WTC11 (cell line): ENCODE measurements around the gene SENP1. TPM values are rescaled to one million over a fixed set of nuclear protein-coding genes. Genes with fewer than 3 reads are reported as not detected.

Experiments used
- ATAC-seq: fragments of 200-7000 bp; cut with Tn5 transposase; 2 replicates; pipeline ENCODE4 v1.10.0; 2021; ENCODE audit warnings: mild to moderate bottlenecking, moderate library complexity
- CTCF ChIA-PET: fragments of 300-600 bp; sonication (Branson Sonifier 250); formaldehyde crosslinking; loops from one replicate; lab custom pipeline; 2021; ENCODE audit warnings: antibody characterized with exemption; lab: Charles Lee
- POLR2A ChIA-PET: fragments of 350-600 bp; sonication (Branson Sonifier 250); formaldehyde crosslinking; loops from one replicate; lab custom pipeline; 2021; ENCODE audit warnings: antibody characterized with exemption; lab: Charles Lee
- DNase-seq: peaks from one replicate; pipeline ENCODE4 v3.0.0; 2021; ENCODE audit warnings: low spot score
- H3K27ac Mint-ChIP-seq: 2 replicates; pipeline ENCODE4 v1.8.0; 2021; ENCODE audit warnings: mixed read lengths
- H3K27me3 Mint-ChIP-seq: 2 replicates; pipeline ENCODE4 v1.8.0; 2021; ENCODE audit warnings: low read depth, mild to moderate bottlenecking, moderate library complexity, mixed read lengths
- H3K36me3 Mint-ChIP-seq: 2 replicates; pipeline ENCODE4 v1.8.0; 2021; ENCODE audit warnings: mixed read lengths
- H3K4me1 Mint-ChIP-seq: 2 replicates; pipeline ENCODE4 v1.8.0; 2022; ENCODE audit warnings: mixed read lengths
- H3K4me3 Mint-ChIP-seq: 2 replicates; pipeline ENCODE4 v1.8.0; 2021; ENCODE audit warnings: mild to moderate bottlenecking, moderate library complexity, mixed read lengths
- H3K9me3 Mint-ChIP-seq: 2 replicates; pipeline ENCODE4 v1.8.0; 2021; ENCODE audit warnings: mixed read lengths
- ATF1 ChIP-seq: sonication (generic); formaldehyde crosslinking; IDR thresholded peaks from 2 replicates; pipeline ENCODE4 v1.8.1; 2023; ENCODE audit warnings: mild to moderate bottlenecking, moderate library complexity, missing genetic modification reagents
- CREM ChIP-seq: sonication (generic); formaldehyde crosslinking; IDR thresholded peaks from 2 replicates; pipeline ENCODE4 v1.8.1; 2022; ENCODE audit warnings: mild to moderate bottlenecking, missing genetic modification reagents, moderate library complexity
- E2F5 ChIP-seq: sonication (generic); formaldehyde crosslinking; IDR thresholded peaks from 2 replicates; pipeline ENCODE4 v1.8.1; 2022; ENCODE audit warnings: mild to moderate bottlenecking, moderate library complexity, missing genetic modification reagents
- GTF2I ChIP-seq: fragments of 250-450 bp; sonication (Bioruptor Pico); conservative IDR thresholded peaks from 2 replicates; pipeline ENCODE4 v1.4.0; 2021; ENCODE audit warnings: mild to moderate bottlenecking
- IRF2 ChIP-seq: sonication (generic); formaldehyde crosslinking; IDR thresholded peaks from 2 replicates; pipeline ENCODE4 v1.8.0; 2022; ENCODE audit warnings: low read depth, missing genetic modification reagents, borderline replicate concordance
- JUN ChIP-seq: sonication (generic); formaldehyde crosslinking; IDR thresholded peaks from 2 replicates; pipeline ENCODE4 v1.8.0; 2023; ENCODE audit warnings: mild to moderate bottlenecking, missing genetic modification reagents
- KAT7 ChIP-seq: sonication (generic); formaldehyde crosslinking; IDR thresholded peaks from 2 replicates; pipeline ENCODE4 v1.8.1; 2023; ENCODE audit warnings: missing genetic modification reagents, mild to moderate bottlenecking, borderline replicate concordance
- MAX ChIP-seq: sonication (generic); formaldehyde crosslinking; IDR thresholded peaks from 2 replicates; pipeline ENCODE4 v1.8.0; 2022; ENCODE audit warnings: mild to moderate bottlenecking, missing genetic modification reagents
- MXD4 ChIP-seq: fragments of 250-450 bp; sonication (Bioruptor Pico); IDR thresholded peaks from 2 replicates; pipeline ENCODE4 v1.8.0; 2021; ENCODE audit warnings: mild to moderate bottlenecking, moderate library complexity, borderline replicate concordance
- MYBL2 ChIP-seq: sonication (generic); formaldehyde crosslinking; IDR thresholded peaks from 2 replicates; pipeline ENCODE4 v1.8.1; 2023; ENCODE audit warnings: mild to moderate bottlenecking, moderate library complexity, missing genetic modification reagents
- NFE2L1 ChIP-seq: sonication (generic); formaldehyde crosslinking; IDR thresholded peaks from 2 replicates; pipeline ENCODE4 v1.8.1; 2023; ENCODE audit warnings: missing genetic modification reagents
- NR1H2 ChIP-seq: sonication (generic); formaldehyde crosslinking; IDR thresholded peaks from 2 replicates; pipeline ENCODE4 v1.9.0; 2021; ENCODE audit warnings: mild to moderate bottlenecking, moderate library complexity, missing genetic modification reagents
- SMAD3 ChIP-seq: sonication (generic); formaldehyde crosslinking; IDR thresholded peaks from 2 replicates; pipeline ENCODE4 v1.8.0; 2022; ENCODE audit warnings: missing genetic modification reagents, mild to moderate bottlenecking, borderline replicate concordance
- SOX15 ChIP-seq: fragments of 250-450 bp; sonication (Bioruptor Pico); IDR thresholded peaks from 2 replicates; pipeline ENCODE4 v1.9.0; 2021; ENCODE audit warnings: mild to moderate bottlenecking
- SP1 ChIP-seq: sonication (generic); formaldehyde crosslinking; conservative IDR thresholded peaks from 2 replicates; pipeline ENCODE4 v1.8.1; 2022; ENCODE audit warnings: missing genetic modification reagents
- ZNF317 ChIP-seq: sonication (generic); formaldehyde crosslinking; IDR thresholded peaks from 2 replicates; pipeline ENCODE4 v1.8.1; 2023; ENCODE audit warnings: low read depth, mild to moderate bottlenecking, moderate library complexity, missing genetic modification reagents, borderline replicate concordance
- total RNA-seq: library from RNA; stranded (reverse); gene quantifications from 3 replicates; pipeline ENCODE4 v1.2.3, GENCODE V29; 2021
- TF ChIP-seq, protein P1 (sequence below): sonication (generic); formaldehyde crosslinking; IDR thresholded peaks from 2 replicates; pipeline ENCODE4 v1.8.0; 2022; ENCODE audit warnings: mild to moderate bottlenecking, missing genetic modification reagents
- TF ChIP-seq, protein P2 (sequence below): sonication (generic); formaldehyde crosslinking; IDR thresholded peaks from 2 replicates; pipeline ENCODE4 v1.8.1; 2022; ENCODE audit warnings: low read depth, missing genetic modification reagents, borderline replicate concordance
- TF ChIP-seq, protein P3 (sequence below): sonication (generic); formaldehyde crosslinking; IDR thresholded peaks from 2 replicates; pipeline ENCODE4 v1.8.0; 2023; ENCODE audit warnings: missing genetic modification reagents

SENP1 gene
- total RNA-seq, 1 experiment from 2014 or later: 20.4 TPM

GRCh38 chr12:48110691-48111311 is 4.9 kb upstream of the SENP1 start:
- DNase-seq: no peak
- H3K9me3 Mint-ChIP-seq: peaks cover 17% of the 10 kb centered on the region
- ChIA-PET CTCF (no interaction called here), POLR2A (interaction anchor here (2.9 kb wide), 1 partner anchor 8 kb away, joined by 11 read pairs; the partner anchor contains the start of gene PFKM)
- ATAC-seq: no peak
- H3K27ac Mint-ChIP-seq: no peak overlapping the region
- no peak for TF ChIP-seq IRF2
- TF ChIP-seq MXD4: no peak
- no peak for TF ChIP-seq MYBL2 (CRISPR knock-in tag)
- no peak for TF ChIP-seq SMAD3
- TF ChIP-seq ATF1 (CRISPR knock-in tag): no peak
- TF ChIP-seq ZNF317 (CRISPR knock-in tag): no peak
- no peak for TF ChIP-seq NR1H2
- no peak for TF ChIP-seq GTF2I (CRISPR knock-in tag)
- no peak for TF ChIP-seq MAX
- TF ChIP-seq, protein P1, sequence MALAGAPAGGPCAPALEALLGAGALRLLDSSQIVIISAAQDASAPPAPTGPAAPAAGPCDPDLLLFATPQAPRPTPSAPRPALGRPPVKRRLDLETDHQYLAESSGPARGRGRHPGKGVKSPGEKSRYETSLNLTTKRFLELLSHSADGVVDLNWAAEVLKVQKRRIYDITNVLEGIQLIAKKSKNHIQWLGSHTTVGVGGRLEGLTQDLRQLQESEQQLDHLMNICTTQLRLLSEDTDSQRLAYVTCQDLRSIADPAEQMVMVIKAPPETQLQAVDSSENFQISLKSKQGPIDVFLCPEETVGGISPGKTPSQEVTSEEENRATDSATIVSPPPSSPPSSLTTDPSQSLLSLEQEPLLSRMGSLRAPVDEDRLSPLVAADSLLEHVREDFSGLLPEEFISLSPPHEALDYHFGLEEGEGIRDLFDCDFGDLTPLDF (CRISPR knock-in tag): no peak
- TF ChIP-seq SOX15 (CRISPR knock-in tag): no peak
- TF ChIP-seq, all 79 proteins: peak for 0
- peaks cover 6% of the 10 kb centered on the region for H3K4me1 Mint-ChIP-seq
- no peak overlapping the region for H3K4me3 Mint-ChIP-seq
- peaks cover 11% of the 10 kb centered on the region; the same call in 1 of the 2 replicates for H3K36me3 Mint-ChIP-seq
- peaks cover 44% of the 10 kb centered on the region for H3K27me3 Mint-ChIP-seq

DNA sequence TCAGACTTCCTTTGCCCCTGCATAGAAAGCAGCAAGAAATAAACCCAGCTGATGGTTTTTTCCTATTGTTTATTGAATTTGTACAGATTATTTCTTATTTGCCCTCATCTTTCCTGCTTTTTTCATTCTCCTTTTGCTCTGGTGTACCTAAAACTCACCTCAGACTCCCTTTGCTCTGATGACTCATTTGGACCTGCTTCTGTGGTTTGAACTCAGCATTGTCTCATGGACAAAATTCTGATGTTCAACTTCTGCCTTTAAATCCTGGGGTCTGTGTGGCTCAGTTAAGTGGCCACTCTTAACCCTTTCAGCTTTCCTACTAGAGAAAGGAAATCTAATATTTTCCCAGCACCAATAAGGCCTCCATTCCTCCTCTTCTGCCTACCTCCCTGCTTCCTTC is 3.5 kb upstream of the SENP1 start:
- DNase-seq (no peak), ATAC-seq (no peak)
- POLR2A ChIA-PET: interaction anchor here (2.9 kb wide), 1 partner anchor 10 kb away, joined by 11 read pairs; the partner anchor contains the start of gene PFKM
- TF ChIP-seq ATF1 (CRISPR knock-in tag): no peak
- no peak for TF ChIP-seq NFE2L1 (CRISPR knock-in tag)
- no peak for TF ChIP-seq E2F5
- TF ChIP-seq SMAD3: no peak
- TF ChIP-seq SP1: no peak
- TF ChIP-seq, protein P2, sequence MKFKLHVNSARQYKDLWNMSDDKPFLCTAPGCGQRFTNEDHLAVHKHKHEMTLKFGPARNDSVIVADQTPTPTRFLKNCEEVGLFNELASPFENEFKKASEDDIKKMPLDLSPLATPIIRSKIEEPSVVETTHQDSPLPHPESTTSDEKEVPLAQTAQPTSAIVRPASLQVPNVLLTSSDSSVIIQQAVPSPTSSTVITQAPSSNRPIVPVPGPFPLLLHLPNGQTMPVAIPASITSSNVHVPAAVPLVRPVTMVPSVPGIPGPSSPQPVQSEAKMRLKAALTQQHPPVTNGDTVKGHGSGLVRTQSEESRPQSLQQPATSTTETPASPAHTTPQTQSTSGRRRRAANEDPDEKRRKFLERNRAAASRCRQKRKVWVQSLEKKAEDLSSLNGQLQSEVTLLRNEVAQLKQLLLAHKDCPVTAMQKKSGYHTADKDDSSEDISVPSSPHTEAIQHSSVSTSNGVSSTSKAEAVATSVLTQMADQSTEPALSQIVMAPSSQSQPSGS: no peak
- Mint-ChIP-seq H3K9me3 (peaks cover 6% of the 10 kb centered on the region), H3K36me3 (0 out of 2 replicates have a peak, but pooled peaks cover under 1% of the 10 kb centered on the region), H3K27ac (no peak overlapping the region), H3K4me3 (no peak overlapping the region), H3K4me1 (peaks cover 11% of the 10 kb centered on the region), H3K27me3 (peaks cover 32% of the 10 kb centered on the region)
- CTCF ChIA-PET: interaction anchor here (0.6 to 1.1 kb wide), 2 partner anchors 27 to 160 kb away, joined by 3 read pairs; no protein-coding TSS in a partner anchor

GRCh38 chr12:48106681-48107613 is 1.1 kb upstream of the SENP1 start:
- TF ChIP-seq KAT7 (CRISPR knock-in tag) (no peak), SP1 (no peak), CREM (CRISPR knock-in tag) (no peak), JUN (CRISPR knock-in tag) (no peak), SOX15 (CRISPR knock-in tag) (no peak)
- TF ChIP-seq, protein P3, sequence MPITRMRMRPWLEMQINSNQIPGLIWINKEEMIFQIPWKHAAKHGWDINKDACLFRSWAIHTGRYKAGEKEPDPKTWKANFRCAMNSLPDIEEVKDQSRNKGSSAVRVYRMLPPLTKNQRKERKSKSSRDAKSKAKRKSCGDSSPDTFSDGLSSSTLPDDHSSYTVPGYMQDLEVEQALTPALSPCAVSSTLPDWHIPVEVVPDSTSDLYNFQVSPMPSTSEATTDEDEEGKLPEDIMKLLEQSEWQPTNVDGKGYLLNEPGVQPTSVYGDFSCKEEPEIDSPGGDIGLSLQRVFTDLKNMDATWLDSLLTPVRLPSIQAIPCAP (CRISPR knock-in tag): no peak
- ATAC-seq (no peak), DNase-seq (no peak)
- Mint-ChIP-seq H3K27me3 (peaks cover 25% of the 10 kb centered on the region), H3K27ac (peak overlapping the region; percentile 98), H3K9me3 (no peaks in the 10 kb centered on the region), H3K36me3 (no peaks in the 10 kb centered on the region), H3K4me3 (peak overlapping the region; percentile 93), H3K4me1 (peaks cover 16% of the 10 kb centered on the region)
- CTCF ChIA-PET: interaction anchor here (1.2 to 3.1 kb wide), 2 partner anchors 12 to 50 kb away, joined by 5 to 15 read pairs; partner anchors contain the start of genes ASB8 and PFKM
- POLR2A ChIA-PET: interaction anchor here (3.2 kb wide), 1 partner anchor 12 kb away, joined by 16 read pairs; the partner anchor contains the start of gene PFKM
